SU-DHL-6 (cell line): Measurements from ENCODE around the gene NKPD1.

Source experiments
- EZH2phosphoT487 ChIP-seq: fragments of 200-600 bp; sonication (generic), shearing (Covaris generic); conservative IDR thresholded peaks from 2 replicates; pipeline ENCODE4 v1.6.1; 2018; ENCODE audit warnings: mild to moderate bottlenecking, antibody characterized with exemption, low read length, moderate library complexity, mixed read lengths
- TF ChIP-seq, protein P1 (sequence below): fragments of 200-600 bp; sonication (generic); IDR thresholded peaks from one replicate; pipeline ENCODE4 v1.5.1; 2017; ENCODE audit warnings: antibody characterized with exemption, mild to moderate bottlenecking, low read length, moderate library complexity; ENCODE audit not compliant: insufficient read depth, poor library complexity, severe bottlenecking

- TF ChIP-seq, protein P1, sequence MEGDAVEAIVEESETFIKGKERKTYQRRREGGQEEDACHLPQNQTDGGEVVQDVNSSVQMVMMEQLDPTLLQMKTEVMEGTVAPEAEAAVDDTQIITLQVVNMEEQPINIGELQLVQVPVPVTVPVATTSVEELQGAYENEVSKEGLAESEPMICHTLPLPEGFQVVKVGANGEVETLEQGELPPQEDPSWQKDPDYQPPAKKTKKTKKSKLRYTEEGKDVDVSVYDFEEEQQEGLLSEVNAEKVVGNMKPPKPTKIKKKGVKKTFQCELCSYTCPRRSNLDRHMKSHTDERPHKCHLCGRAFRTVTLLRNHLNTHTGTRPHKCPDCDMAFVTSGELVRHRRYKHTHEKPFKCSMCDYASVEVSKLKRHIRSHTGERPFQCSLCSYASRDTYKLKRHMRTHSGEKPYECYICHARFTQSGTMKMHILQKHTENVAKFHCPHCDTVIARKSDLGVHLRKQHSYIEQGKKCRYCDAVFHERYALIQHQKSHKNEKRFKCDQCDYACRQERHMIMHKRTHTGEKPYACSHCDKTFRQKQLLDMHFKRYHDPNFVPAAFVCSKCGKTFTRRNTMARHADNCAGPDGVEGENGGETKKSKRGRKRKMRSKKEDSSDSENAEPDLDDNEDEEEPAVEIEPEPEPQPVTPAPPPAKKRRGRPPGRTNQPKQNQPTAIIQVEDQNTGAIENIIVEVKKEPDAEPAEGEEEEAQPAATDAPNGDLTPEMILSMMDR = no peak
- TF ChIP-seq EZH2phosphoT487 = no peak
Observed at GRCh38 chr19:45202637-45203036, 41.9 kb upstream of the NKPD1 start.
